WTC11 (cell line): Measurements from ENCODE around the gene MDK.

Source experiments
- ATF1 ChIP-seq: sonication (generic); formaldehyde crosslinking; IDR thresholded peaks from 2 replicates; pipeline ENCODE4 v1.8.1; 2023; ENCODE audit warnings: mild to moderate bottlenecking, moderate library complexity, missing genetic modification reagents
- CTCF ChIP-seq: fragments of 200-600 bp; IDR thresholded peaks from 2 replicates; pipeline ENCODE4 v1.8.0; 2022; ENCODE audit warnings: antibody characterized with exemption
- E2F1 ChIP-seq: sonication (generic); formaldehyde crosslinking; IDR thresholded peaks from 2 replicates; pipeline ENCODE4 v1.8.0; 2022; ENCODE audit warnings: mild to moderate bottlenecking, missing genetic modification reagents
- FOXJ3 ChIP-seq: sonication (generic); formaldehyde crosslinking; IDR thresholded peaks from 2 replicates; pipeline ENCODE4 v1.9.0; 2021; ENCODE audit warnings: missing genetic modification reagents, mild to moderate bottlenecking, borderline replicate concordance
- FOXK1 ChIP-seq: sonication (generic); formaldehyde crosslinking; IDR thresholded peaks from 2 replicates; pipeline ENCODE4 v1.8.0; 2022; ENCODE audit warnings: mild to moderate bottlenecking, moderate library complexity, missing genetic modification reagents
- GABPB1 ChIP-seq: sonication (generic); formaldehyde crosslinking; IDR thresholded peaks from 2 replicates; pipeline ENCODE4 v1.8.1; 2023; ENCODE audit warnings: mild to moderate bottlenecking, missing genetic modification reagents
- PREB ChIP-seq: sonication (generic); formaldehyde crosslinking; IDR thresholded peaks from 2 replicates; pipeline ENCODE4 v1.8.1; 2022; ENCODE audit warnings: mild to moderate bottlenecking, missing genetic modification reagents, moderate library complexity, borderline replicate concordance
- ZBTB21 ChIP-seq: sonication (generic); formaldehyde crosslinking; IDR thresholded peaks from 2 replicates; pipeline ENCODE4 v1.8.1; 2023; ENCODE audit warnings: mild to moderate bottlenecking, missing genetic modification reagents, borderline replicate concordance

- TF ChIP-seq CTCF (no peak), GABPB1 (CRISPR knock-in tag) (no peak), E2F1 (CRISPR knock-in tag) (no peak), FOXK1 (no peak), PREB (CRISPR knock-in tag) (no peak), ZBTB21 (CRISPR knock-in tag) (no peak), FOXJ3 (CRISPR knock-in tag) (no peak), ATF1 (no peak)
These were observed 11.2 kb upstream of the MDK start for GRCh38 chr11:46370253-46370652.
